ENCODE data around the gene LYSET. TPM values are rescaled to one million over a fixed set of nuclear protein-coding genes. Genes with fewer than 3 reads are reported as not detected.
"Not testable (repeated sequence)": the region's sequence is repeated elsewhere in the genome, so short reads cannot be mapped to it uniquely, and the experiment has no call there.

LYSET gene
- total and polyA plus RNA-seq, 3 donors from 2014 or later: 11.1 to 15.2 (median 11.9) TPM

DNA sequence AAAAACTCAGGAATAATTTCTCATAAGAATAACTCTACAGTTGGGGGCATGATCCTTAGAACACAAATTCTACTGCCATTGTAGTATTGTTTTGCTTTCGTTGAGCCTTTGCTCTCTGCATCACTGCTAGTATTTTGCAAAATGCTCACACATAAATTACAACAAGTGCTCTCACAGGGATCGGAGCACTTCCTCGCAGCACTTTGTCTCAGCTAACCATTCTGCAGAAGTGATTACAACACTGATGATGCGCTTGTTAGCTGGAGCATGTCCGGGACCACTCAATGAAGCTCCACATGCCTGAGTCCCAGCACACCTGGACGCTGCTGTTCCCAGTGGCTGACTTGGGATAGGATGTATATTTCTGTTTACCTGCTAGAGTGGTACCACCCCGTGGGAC lies 32.0 kb upstream of the LYSET start:
- TF ChIP-seq, protein P1, sequence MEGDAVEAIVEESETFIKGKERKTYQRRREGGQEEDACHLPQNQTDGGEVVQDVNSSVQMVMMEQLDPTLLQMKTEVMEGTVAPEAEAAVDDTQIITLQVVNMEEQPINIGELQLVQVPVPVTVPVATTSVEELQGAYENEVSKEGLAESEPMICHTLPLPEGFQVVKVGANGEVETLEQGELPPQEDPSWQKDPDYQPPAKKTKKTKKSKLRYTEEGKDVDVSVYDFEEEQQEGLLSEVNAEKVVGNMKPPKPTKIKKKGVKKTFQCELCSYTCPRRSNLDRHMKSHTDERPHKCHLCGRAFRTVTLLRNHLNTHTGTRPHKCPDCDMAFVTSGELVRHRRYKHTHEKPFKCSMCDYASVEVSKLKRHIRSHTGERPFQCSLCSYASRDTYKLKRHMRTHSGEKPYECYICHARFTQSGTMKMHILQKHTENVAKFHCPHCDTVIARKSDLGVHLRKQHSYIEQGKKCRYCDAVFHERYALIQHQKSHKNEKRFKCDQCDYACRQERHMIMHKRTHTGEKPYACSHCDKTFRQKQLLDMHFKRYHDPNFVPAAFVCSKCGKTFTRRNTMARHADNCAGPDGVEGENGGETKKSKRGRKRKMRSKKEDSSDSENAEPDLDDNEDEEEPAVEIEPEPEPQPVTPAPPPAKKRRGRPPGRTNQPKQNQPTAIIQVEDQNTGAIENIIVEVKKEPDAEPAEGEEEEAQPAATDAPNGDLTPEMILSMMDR (IDR thresholded peaks at IDR 0.05): no peak
- no peak for TF ChIP-seq POLR2A (IDR thresholded peaks at IDR 0.05)
- H3K27ac ChIP-seq: no peak overlapping the region
- H3K9me3 ChIP-seq: no peaks in the 10 kb centered on the region
- H3K27me3 ChIP-seq: no peaks in the 10 kb centered on the region
- intact Hi-C loops (cut with DNase I; ENCODE audit: low total_unique reads): no loop called here
- no peak overlapping the region for H3K4me3 ChIP-seq
- H3K36me3 ChIP-seq (ENCODE audit: low read depth, missing control alignments): no peaks in the 10 kb centered on the region
- 81 to 86% methylated on average over 7 of the region's 7 CpGs for WGBS, 2 donors
- peaks cover 2% of the 10 kb centered on the region for H3K4me1 ChIP-seq
- DNase-seq: no peak

DNA sequence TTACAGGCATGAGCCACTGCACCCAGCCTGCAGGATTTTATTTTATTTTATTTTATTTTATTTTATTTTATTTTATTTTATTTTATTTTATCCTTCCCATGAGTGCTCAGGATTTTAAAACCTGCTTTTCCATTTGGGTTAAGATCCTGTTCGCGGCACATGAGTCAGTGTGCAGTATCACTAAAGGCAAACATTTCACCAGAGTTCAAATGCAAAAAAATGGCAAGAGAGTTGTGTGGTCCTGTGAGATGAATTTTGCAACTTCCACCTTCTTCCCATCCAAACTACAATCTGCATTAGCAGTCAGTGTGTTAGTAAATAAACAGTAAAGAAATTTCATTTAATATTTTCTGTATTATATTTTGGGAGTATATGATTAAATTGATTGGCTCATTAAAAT lies 29.4 kb upstream of the LYSET start:
- Histone ChIP-seq H3K27ac (no peak overlapping the region), H3K4me3 (no peak overlapping the region), H3K27me3 (no peaks in the 10 kb centered on the region), H3K36me3 (ENCODE audit: low read depth, missing control alignments) (no peaks in the 10 kb centered on the region), H3K9me3 (no peaks in the 10 kb centered on the region), H3K4me1 (peaks cover 2% of the 10 kb centered on the region)
- DNase-seq: no peak
- intact Hi-C loops (cut with DNase I; ENCODE audit: low total_unique reads): no loop called here
- 88% methylated on average over 2 of the region's 2 CpGs for WGBS, 2 donors
- TF ChIP-seq, protein P1 (IDR thresholded peaks at IDR 0.05): no peak
- no peak for TF ChIP-seq POLR2A (IDR thresholded peaks at IDR 0.05)

DNA sequence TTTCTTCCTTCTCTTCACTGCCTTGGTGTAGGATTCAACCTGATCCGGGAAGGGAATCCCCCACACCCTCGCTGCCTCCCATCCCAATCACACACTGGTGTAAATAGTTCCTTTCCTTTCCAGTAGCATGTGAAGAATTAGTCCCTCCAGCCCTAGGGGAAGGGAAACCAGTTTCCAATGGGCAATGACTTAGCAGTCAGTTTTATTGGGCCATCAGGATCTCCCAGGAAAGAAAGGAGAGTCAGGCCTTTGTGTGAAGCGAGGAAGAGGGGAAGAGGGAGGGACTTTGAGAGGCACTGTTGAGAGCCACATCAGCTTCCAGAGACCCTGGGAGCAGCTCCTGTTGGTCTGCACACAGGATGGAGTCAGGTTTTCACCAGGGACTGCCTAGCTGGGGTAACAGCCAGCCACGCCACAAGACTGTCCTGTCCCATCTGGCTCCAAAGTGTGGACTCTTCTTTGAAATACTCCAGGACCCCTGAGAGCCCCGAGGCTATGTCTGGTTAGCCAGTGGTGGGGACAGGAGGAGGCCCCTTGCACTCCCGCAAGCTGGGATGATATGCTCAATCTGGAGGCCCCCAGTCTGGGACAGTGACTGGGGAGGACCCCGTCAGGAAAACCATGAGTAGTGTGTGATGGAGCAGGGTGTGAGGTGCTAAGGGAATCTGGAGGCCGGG lies 28.3 kb upstream of the LYSET start:
- Histone ChIP-seq H3K36me3 (ENCODE audit: low read depth, missing control alignments) (no peaks in the 10 kb centered on the region), H3K4me1 (no peaks in the 10 kb centered on the region), H3K27ac (no peak overlapping the region), H3K27me3 (no peaks in the 10 kb centered on the region), H3K9me3 (no peaks in the 10 kb centered on the region), H3K4me3 (no peak overlapping the region)
- 82% methylated on average over 8 of the region's 8 CpGs for WGBS, 2 donors
- intact Hi-C loops (cut with DNase I; ENCODE audit: low total_unique reads): no loop called here
- no peak for TF ChIP-seq POLR2A (IDR thresholded peaks at IDR 0.05)
- TF ChIP-seq, protein P1 (IDR thresholded peaks at IDR 0.05): no peak
- DNase-seq: no peak

DNA sequence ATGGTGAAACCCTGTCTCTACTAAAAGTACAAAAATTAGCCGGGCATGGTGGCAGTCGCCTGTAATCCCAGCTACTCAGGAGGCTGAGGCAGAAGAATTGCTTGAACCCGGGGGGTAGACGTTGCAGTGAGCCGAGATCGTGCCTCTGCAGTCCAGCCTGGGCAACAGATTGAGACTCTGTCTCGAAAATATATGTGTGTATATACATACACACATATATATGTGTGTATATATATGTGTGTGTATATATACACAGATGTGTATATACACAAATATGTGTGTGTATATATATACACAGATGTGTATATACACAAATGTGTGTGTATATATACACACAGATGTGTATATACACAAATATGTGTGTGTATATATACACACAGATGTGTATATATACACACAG lies 26.8 kb upstream of the LYSET start:
- H3K9me3 ChIP-seq; H3K4me3 ChIP-seq; intact Hi-C loops (cut with DNase I; ENCODE audit: low total_unique reads); DNase-seq; H3K27ac ChIP-seq; H3K36me3 ChIP-seq (ENCODE audit: low read depth, missing control alignments); H3K27me3 ChIP-seq; H3K4me1 ChIP-seq: not testable (repeated sequence)
- WGBS, 2 donors: 88 to 89% methylated on average over 7 of the region's 7 CpGs

DNA sequence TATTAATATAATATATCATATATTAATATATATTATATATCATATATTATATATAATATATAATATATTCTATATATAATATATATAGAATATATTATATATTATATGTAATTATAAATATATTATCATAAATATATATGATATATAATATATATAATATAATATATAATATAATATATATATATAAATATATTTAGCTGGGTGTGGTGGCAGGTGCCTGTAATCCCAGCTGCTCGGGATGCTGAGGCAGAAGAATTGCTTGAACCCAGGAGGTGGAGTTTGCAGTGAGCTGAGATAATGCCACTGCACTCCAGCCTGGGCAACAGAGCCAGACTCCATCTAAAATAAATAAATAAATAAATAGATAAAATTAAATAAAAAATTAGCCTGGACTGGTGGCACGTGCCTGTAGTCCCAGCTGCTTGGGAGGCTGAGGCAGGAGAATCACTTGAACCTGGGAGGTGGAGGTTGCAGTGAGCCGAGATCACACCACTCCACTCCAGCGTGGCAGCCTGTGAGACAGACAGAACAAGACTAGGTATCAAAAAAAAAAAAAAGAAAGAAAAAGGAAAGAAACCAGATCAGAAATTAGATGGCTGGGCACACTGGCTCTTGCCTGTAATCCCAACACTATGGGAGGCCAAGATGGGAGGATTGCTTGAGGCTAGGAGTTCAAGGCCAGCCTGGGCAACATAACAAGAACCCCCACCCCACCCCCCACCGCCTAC lies 25.3 kb upstream of the LYSET start:
- intact Hi-C loops (cut with DNase I; ENCODE audit: low total_unique reads); H3K36me3 ChIP-seq (ENCODE audit: low read depth, missing control alignments); H3K4me3 ChIP-seq; H3K27me3 ChIP-seq; H3K4me1 ChIP-seq; H3K9me3 ChIP-seq; DNase-seq; H3K27ac ChIP-seq: not testable (repeated sequence)
- 64 to 66% methylated on average over 5 of the region's 5 CpGs for WGBS, 2 donors
